ENCODE data around the gene CDC42BPG. TPM values are rescaled to one million over a fixed set of nuclear protein-coding genes. Genes with fewer than 3 reads are reported as not detected.

CDC42BPG gene
- total RNA-seq, 1 experiment from 2014 or later: 24.9 TPM

DNA sequence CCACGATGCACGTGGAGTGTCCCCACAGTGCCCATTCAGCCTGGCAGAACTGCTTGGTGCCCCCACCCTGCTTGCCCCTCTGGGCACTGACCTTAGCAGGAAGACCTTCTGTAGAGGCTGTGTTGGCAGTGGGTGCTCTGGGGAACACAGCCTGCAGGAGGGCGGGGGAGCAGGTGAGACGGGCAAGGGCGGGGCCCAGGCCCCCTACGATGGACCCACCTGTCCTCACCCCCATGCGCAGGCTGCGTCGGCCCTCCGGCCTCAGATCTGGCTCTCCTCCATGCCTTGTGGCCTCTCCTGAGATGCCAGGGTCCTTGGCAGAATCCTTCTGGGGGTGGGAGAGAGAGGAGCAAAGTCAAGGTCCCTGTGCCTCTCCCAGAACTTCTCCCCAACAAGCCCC, 10.9 kb downstream of the CDC42BPG start:
- no CpG with 5 or more reads among the region's 10 CpGs for WGBS (ENCODE audit: extremely low coverage, insufficient read length, low lambda C conversion rate)
- no peak overlapping the region for H2BK20ac ChIP-seq (ENCODE audit: low read depth, low read length, poor library complexity, severe bottlenecking)
- H3K56ac ChIP-seq (ENCODE audit: insufficient read length, low read depth, low read length): no peak overlapping the region
- H4K5ac ChIP-seq (ENCODE audit: insufficient read length, low read depth, low read length): no peak overlapping the region
- DNase-seq: no peak
- no peak overlapping the region for H3K18ac ChIP-seq (ENCODE audit: insufficient read length, low read depth, low read length)
- H3K27me3 ChIP-seq (ENCODE audit: insufficient read depth, low read length): no peaks in the 10 kb centered on the region
- H3K9ac ChIP-seq (ENCODE audit: extremely low read depth, insufficient read length, low read length): no peak overlapping the region
- H3K79me2 ChIP-seq (ENCODE audit: insufficient read depth, low read length): no peaks in the 10 kb centered on the region
- no peak overlapping the region for H2BK12ac ChIP-seq (ENCODE audit: insufficient read length, low read depth, low read length)
- no peaks in the 10 kb centered on the region for H3K23me2 ChIP-seq (ENCODE audit: insufficient read length, low read depth, low read length, poor library complexity, severe bottlenecking)
- H3K79me1 ChIP-seq (ENCODE audit: insufficient read depth, low read depth, low read length, poor library complexity, severe bottlenecking): no peaks in the 10 kb centered on the region
- Mint-ChIP-seq H3K36me3 (ENCODE audit: insufficient read depth in 1 of 3, low read depth in 3 of 3) (peaks cover 0 to 38% (median 16%) of the 10 kb centered on the region in 3 experiments; a peak in 3 of 7 replicates), H3K9me3 (no peaks in the 10 kb centered on the region), H3K27ac (no peak overlapping the region), H3K4me1 (no peaks in the 10 kb centered on the region), H3K27me3 (ENCODE audit: low read depth) (no peaks in the 10 kb centered on the region), H3K4me3 (no peak overlapping the region; a peak in 1 of 5 replicates)
- no peak overlapping the region for H4K8ac ChIP-seq (replicated peaks; ENCODE audit: insufficient read length, low read depth, low read length)
- H3K9me3 ChIP-seq (ENCODE audit: control insufficient read depth, low read depth, low read length): no peaks in the 10 kb centered on the region
- H3K4me1 ChIP-seq (ENCODE audit: insufficient read depth, low read length): no peaks in the 10 kb centered on the region
- H2AFZ ChIP-seq (ENCODE audit: low read length): no peak overlapping the region
- no peak overlapping the region for H2BK120ac ChIP-seq (ENCODE audit: low read depth, low read length, poor library complexity, severe bottlenecking)
- H3K14ac ChIP-seq (ENCODE audit: insufficient read depth, low read length): no peak overlapping the region
- H2BK15ac ChIP-seq (ENCODE audit: low read depth, low read length): no peak overlapping the region
- H3T11ph ChIP-seq (ENCODE audit: low read length): no peak overlapping the region
- no peak overlapping the region for H3K23ac ChIP-seq (ENCODE audit: insufficient read length, low read depth, low read length)
- H3K4ac ChIP-seq (ENCODE audit: low read depth, low read length): no peak overlapping the region
- H2BK5ac ChIP-seq (ENCODE audit: insufficient read length, low read length): no peak overlapping the region
- H3K4me2 ChIP-seq (ENCODE audit: insufficient read depth, insufficient read length, low read length): no peak overlapping the region
- no peak overlapping the region for H2AK5ac ChIP-seq (ENCODE audit: insufficient read length, low read length)
- TF ChIP-seq, protein P1, sequence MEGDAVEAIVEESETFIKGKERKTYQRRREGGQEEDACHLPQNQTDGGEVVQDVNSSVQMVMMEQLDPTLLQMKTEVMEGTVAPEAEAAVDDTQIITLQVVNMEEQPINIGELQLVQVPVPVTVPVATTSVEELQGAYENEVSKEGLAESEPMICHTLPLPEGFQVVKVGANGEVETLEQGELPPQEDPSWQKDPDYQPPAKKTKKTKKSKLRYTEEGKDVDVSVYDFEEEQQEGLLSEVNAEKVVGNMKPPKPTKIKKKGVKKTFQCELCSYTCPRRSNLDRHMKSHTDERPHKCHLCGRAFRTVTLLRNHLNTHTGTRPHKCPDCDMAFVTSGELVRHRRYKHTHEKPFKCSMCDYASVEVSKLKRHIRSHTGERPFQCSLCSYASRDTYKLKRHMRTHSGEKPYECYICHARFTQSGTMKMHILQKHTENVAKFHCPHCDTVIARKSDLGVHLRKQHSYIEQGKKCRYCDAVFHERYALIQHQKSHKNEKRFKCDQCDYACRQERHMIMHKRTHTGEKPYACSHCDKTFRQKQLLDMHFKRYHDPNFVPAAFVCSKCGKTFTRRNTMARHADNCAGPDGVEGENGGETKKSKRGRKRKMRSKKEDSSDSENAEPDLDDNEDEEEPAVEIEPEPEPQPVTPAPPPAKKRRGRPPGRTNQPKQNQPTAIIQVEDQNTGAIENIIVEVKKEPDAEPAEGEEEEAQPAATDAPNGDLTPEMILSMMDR (conservative IDR thresholded peaks at IDR 0.05): no peak
- no peak overlapping the region for H4K91ac ChIP-seq (ENCODE audit: insufficient read length, low read depth, low read length)
- no peak overlapping the region for H3K27ac ChIP-seq (ENCODE audit: insufficient read length, low read depth, low read length)
- H4K20me1 ChIP-seq (ENCODE audit: control insufficient read depth, insufficient read depth, insufficient read length): no peaks in the 10 kb centered on the region
